HEK293 (cell line): ENCODE data around the gene CLSTN1.

Experiments
- AEBP2 ChIP-seq: fragments of 450-650 bp; formaldehyde crosslinking; IDR thresholded peaks from 2 replicates; pipeline ENCODE4 v1.5.1; 2016; ENCODE audit warnings: missing biosample characterization, missing genetic modification characterization, borderline replicate concordance
- HOXD13 ChIP-seq: sonication (generic); formaldehyde crosslinking; IDR thresholded peaks from 2 replicates; pipeline ENCODE4 v1.8.0; 2022; ENCODE audit warnings: missing genetic modification reagents, borderline replicate concordance
- INSM2 ChIP-seq: fragments of 450-650 bp; formaldehyde crosslinking; IDR thresholded peaks from 2 replicates; pipeline ENCODE4 v1.5.1; 2016; ENCODE audit warnings: missing biosample characterization, missing genetic modification characterization
- KLF7 ChIP-seq: fragments of 450-650 bp; formaldehyde crosslinking; IDR thresholded peaks from 2 replicates; pipeline ENCODE4 v1.5.1; 2016; ENCODE audit warnings: missing biosample characterization, missing genetic modification characterization, borderline replicate concordance
- PRDM1 ChIP-seq: fragments of 450-650 bp; formaldehyde crosslinking; IDR thresholded peaks from 2 replicates; pipeline ENCODE4; 2016; ENCODE audit warnings: missing biosample characterization, missing genetic modification characterization
- SALL2 ChIP-seq: fragments of 450-650 bp; formaldehyde crosslinking; IDR thresholded peaks from 2 replicates; pipeline ENCODE4 v1.5.0; 2017; ENCODE audit warnings: missing biosample characterization, mild to moderate bottlenecking, missing genetic modification characterization, borderline replicate concordance
- SP7 ChIP-seq: fragments of 450-650 bp; formaldehyde crosslinking; IDR thresholded peaks from 2 replicates; pipeline ENCODE4 v1.5.1; 2016; ENCODE audit warnings: missing biosample characterization, missing genetic modification characterization
- WT1 ChIP-seq: fragments of 450-650 bp; formaldehyde crosslinking; IDR thresholded peaks from 2 replicates; pipeline ENCODE4 v1.5.1; 2016; ENCODE audit warnings: missing biosample characterization, missing genetic modification characterization
- YY2 ChIP-seq: fragments of 450-650 bp; formaldehyde crosslinking; IDR thresholded peaks from 2 replicates; pipeline ENCODE4 v1.5.1; 2016; ENCODE audit warnings: missing biosample characterization, missing genetic modification characterization
- ZBTB10 ChIP-seq: fragments of 450-650 bp; formaldehyde crosslinking; IDR thresholded peaks from 2 replicates; pipeline ENCODE4 v1.5.1; 2016; ENCODE audit warnings: missing biosample characterization, missing genetic modification characterization
- ZBTB7A ChIP-seq: fragments of 450-650 bp; formaldehyde crosslinking; IDR thresholded peaks from 2 replicates; pipeline ENCODE4 v1.5.1; 2016; ENCODE audit warnings: low read depth, missing biosample characterization, missing genetic modification characterization
- ZFP37 ChIP-seq: fragments of 450-650 bp; formaldehyde crosslinking; IDR thresholded peaks from 2 replicates; pipeline ENCODE4 v1.5.1; 2016; ENCODE audit warnings: missing biosample characterization, missing genetic modification characterization
- ZNF114 ChIP-seq: fragments of 450-650 bp; formaldehyde crosslinking; IDR thresholded peaks from 2 replicates; pipeline ENCODE4 v1.5.0; 2017; ENCODE audit warnings: missing biosample characterization, missing genetic modification characterization
- ZNF2 ChIP-seq: fragments of 450-650 bp; formaldehyde crosslinking; IDR thresholded peaks from 2 replicates; pipeline ENCODE4 v1.5.1; 2016; ENCODE audit warnings: missing biosample characterization, missing genetic modification characterization
- ZNF398 ChIP-seq: fragments of 450-650 bp; formaldehyde crosslinking; IDR thresholded peaks from 2 replicates; pipeline ENCODE4 v1.5.1; 2017; ENCODE audit warnings: missing biosample characterization, missing genetic modification characterization
- ZNF404 ChIP-seq: fragments of 450-650 bp; formaldehyde crosslinking; IDR thresholded peaks from 2 replicates; pipeline ENCODE4 v1.5.1; 2017; ENCODE audit warnings: missing biosample characterization, missing genetic modification characterization
- ZNF433 ChIP-seq: fragments of 450-650 bp; formaldehyde crosslinking; IDR thresholded peaks from 2 replicates; pipeline ENCODE4 v1.5.1; 2016; ENCODE audit warnings: missing biosample characterization, missing genetic modification characterization, low read depth
- ZNF473 ChIP-seq: fragments of 450-650 bp; formaldehyde crosslinking; IDR thresholded peaks from 2 replicates; pipeline ENCODE4 v1.5.1; 2017; ENCODE audit warnings: missing biosample characterization, missing genetic modification characterization
- ZNF623 ChIP-seq: fragments of 450-650 bp; formaldehyde crosslinking; IDR thresholded peaks from 2 replicates; pipeline ENCODE4 v1.5.1; 2016; ENCODE audit warnings: missing biosample characterization, missing genetic modification characterization
- ZNF660 ChIP-seq: fragments of 450-650 bp; IDR thresholded peaks from 2 replicates; pipeline ENCODE4 v1.5.1; 2018; ENCODE audit warnings: missing biosample characterization, mild to moderate bottlenecking, missing genetic modification characterization
- ZNF76 ChIP-seq: fragments of 450-650 bp; formaldehyde crosslinking; IDR thresholded peaks from 2 replicates; pipeline ENCODE4; 2016; ENCODE audit warnings: low read depth, missing biosample characterization, missing genetic modification characterization, borderline replicate concordance
- ZXDB ChIP-seq: fragments of 450-650 bp; formaldehyde crosslinking; IDR thresholded peaks from 2 replicates; pipeline ENCODE4 v1.5.1; 2016; ENCODE audit warnings: missing biosample characterization, missing genetic modification characterization
- TF ChIP-seq, protein P1 (sequence below): fragments of 450-650 bp; formaldehyde crosslinking; optimal IDR thresholded peaks from 2 replicates; pipeline ENCODE3; 2016; ENCODE audit warnings: missing biosample characterization, mild to moderate bottlenecking, missing genetic modification characterization
- TF ChIP-seq, protein P2 (sequence below): fragments of 450-650 bp; formaldehyde crosslinking; IDR thresholded peaks from 2 replicates; pipeline ENCODE4 v1.5.1; 2016; ENCODE audit warnings: missing biosample characterization, missing genetic modification characterization

Gene CLSTN1

GRCh38 chr1:9822897-9823692 lies 670 bp downstream of the CLSTN1 start (continued):
- TF ChIP-seq PRDM1 (no peak), ZBTB10 (tag by site-specific recombination) (peak; percentile 75), ZNF660 (tag by site-specific recombination) (no peak), ZNF473 (no peak), ZNF76 (tag by site-specific recombination) (peak; percentile 65), ZNF623 (tag by site-specific recombination) (no peak), AEBP2 (tag by site-specific recombination) (no peak), ZNF433 (no peak), ZNF404 (tag by site-specific recombination) (no peak), ZXDB (0 out of 2 replicates have a peak, but pooled peaks have one; percentile 42), INSM2 (tag by site-specific recombination) (no peak), ZFP37 (tag by site-specific recombination) (0 out of 2 replicates have a peak, but pooled peaks have one; percentile 42), YY2 (tag by site-specific recombination) (no peak), HOXD13 (CRISPR knock-in tag) (no peak), ZNF398 (tag by site-specific recombination) (no peak), ZNF114 (tag by site-specific recombination) (no peak), KLF7 (peak; percentile 51; the same call in 1 of the 2 replicates), WT1 (peak; percentile 40; the same call in 1 of the 2 replicates), SALL2 (tag by site-specific recombination) (no peak), ZBTB7A (tag by site-specific recombination) (peak; percentile 45; the same call in 1 of the 2 replicates), SP7 (tag by site-specific recombination) (peak; percentile 54; the same call in 1 of the 2 replicates), ZNF2 (tag by site-specific recombination) (no peak; the same call in 1 of the 2 replicates)
- TF ChIP-seq, protein P1, sequence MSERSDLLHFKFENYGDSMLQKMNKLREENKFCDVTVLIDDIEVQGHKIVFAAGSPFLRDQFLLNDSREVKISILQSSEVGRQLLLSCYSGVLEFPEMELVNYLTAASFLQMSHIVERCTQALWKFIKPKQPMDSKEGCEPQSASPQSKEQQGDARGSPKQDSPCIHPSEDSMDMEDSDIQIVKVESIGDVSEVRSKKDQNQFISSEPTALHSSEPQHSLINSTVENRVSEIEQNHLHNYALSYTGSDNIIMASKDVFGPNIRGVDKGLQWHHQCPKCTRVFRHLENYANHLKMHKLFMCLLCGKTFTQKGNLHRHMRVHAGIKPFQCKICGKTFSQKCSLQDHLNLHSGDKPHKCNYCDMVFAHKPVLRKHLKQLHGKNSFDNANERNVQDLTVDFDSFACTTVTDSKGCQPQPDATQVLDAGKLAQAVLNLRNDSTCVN (tag by site-specific recombination): peak; percentile 87
- TF ChIP-seq, protein P2, sequence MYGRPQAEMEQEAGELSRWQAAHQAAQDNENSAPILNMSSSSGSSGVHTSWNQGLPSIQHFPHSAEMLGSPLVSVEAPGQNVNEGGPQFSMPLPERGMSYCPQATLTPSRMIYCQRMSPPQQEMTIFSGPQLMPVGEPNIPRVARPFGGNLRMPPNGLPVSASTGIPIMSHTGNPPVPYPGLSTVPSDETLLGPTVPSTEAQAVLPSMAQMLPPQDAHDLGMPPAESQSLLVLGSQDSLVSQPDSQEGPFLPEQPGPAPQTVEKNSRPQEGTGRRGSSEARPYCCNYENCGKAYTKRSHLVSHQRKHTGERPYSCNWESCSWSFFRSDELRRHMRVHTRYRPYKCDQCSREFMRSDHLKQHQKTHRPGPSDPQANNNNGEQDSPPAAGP: peak; percentile 39; the same call in 1 of the 2 replicates
